Esophagus squamous epithelium (tissue), 4 donors: ENCODE data around the gene TLDC2.

Experiments used
- POLR2A ChIP-seq, 4 donors: fragments of 450-650 bp; IDR thresholded peaks; one replicate each; pipeline ENCODE4 v1.6.1; 2017; ENCODE audit warnings: antibody characterized with exemption in 4 of 4, mild to moderate bottlenecking in 4 of 4, moderate library complexity in 3 of 4
- TF ChIP-seq, protein P1 (sequence below), 6 experiments: fragments of 450-650 bp in 4 of 6; fragments of 200-600 bp in 2 of 6; sonication (generic) in 2 of 6; IDR thresholded peaks; one replicate each; pipeline ENCODE4 v1.5.1; 2016 to 2019; ENCODE audit warnings: antibody characterized with exemption in 6 of 6, mild to moderate bottlenecking in 4 of 6, moderate library complexity in 4 of 6

DNA sequence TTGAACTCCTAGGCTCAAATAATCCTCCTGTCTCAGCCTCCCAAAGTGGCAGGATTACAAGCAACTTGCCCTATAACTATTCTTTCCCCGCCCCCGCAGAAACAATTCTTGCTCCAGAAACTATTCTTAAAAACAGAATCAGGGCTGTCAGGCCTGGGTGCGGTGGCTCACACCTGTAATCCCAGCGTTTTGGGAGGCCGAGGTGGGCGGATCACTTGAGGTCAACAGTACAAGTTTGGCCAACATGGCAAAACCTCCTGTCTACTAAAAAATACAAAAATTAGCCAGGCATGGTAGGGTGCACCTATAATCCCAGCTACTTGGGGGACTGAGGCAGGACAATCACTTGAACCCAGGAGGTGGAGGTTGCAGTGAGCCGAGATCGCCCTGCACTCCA, 44.4 kb downstream of the TLDC2 start:
- TF ChIP-seq, protein P1, sequence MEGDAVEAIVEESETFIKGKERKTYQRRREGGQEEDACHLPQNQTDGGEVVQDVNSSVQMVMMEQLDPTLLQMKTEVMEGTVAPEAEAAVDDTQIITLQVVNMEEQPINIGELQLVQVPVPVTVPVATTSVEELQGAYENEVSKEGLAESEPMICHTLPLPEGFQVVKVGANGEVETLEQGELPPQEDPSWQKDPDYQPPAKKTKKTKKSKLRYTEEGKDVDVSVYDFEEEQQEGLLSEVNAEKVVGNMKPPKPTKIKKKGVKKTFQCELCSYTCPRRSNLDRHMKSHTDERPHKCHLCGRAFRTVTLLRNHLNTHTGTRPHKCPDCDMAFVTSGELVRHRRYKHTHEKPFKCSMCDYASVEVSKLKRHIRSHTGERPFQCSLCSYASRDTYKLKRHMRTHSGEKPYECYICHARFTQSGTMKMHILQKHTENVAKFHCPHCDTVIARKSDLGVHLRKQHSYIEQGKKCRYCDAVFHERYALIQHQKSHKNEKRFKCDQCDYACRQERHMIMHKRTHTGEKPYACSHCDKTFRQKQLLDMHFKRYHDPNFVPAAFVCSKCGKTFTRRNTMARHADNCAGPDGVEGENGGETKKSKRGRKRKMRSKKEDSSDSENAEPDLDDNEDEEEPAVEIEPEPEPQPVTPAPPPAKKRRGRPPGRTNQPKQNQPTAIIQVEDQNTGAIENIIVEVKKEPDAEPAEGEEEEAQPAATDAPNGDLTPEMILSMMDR (IDR thresholded peaks at IDR 0.05): no peak
- no peak for TF ChIP-seq POLR2A (IDR thresholded peaks at IDR 0.05)
